ENCODE data around the gene CER1.

- TF ChIP-seq POLR2A (IDR thresholded peaks at IDR 0.05) (no peak), CTCF (IDR thresholded peaks at IDR 0.05) (no peak)
Measured at GRCh38 chr9:14723301-14723700, 768 bp upstream of the CER1 start.
